ENCODE measurements around the gene WFDC5.

GRCh38 chr20:45087814-45088213 is 27.2 kb downstream of the WFDC5 start:
- TF ChIP-seq CTCF (IDR thresholded peaks at IDR 0.05) = no peak
- no peak for TF ChIP-seq POLR2A (IDR thresholded peaks at IDR 0.05)

Data from Peyer's patch (tissue), 4 donors.